GM12878 (cell line): ENCODE data around the gene DALRD3.

ENCODE experiments used
- POLR2A ChIP-seq: IDR thresholded peaks from 2 replicates; pipeline ENCODE4 v1.6.1; 2011; ENCODE audit warnings: low read depth, mild to moderate bottlenecking, low read length
- SMC3 ChIP-seq: IDR thresholded peaks from 2 replicates; pipeline ENCODE4 v1.6.1; 2011; ENCODE audit warnings: low read length, improper control_type of control experiment, borderline replicate concordance
- TF ChIP-seq, protein P1 (sequence below), 3 experiments: IDR thresholded peaks in 2 of 3; conservative IDR thresholded peaks in 1 of 3; 2 replicates each; pipeline ENCODE4 v1.5.1; 2011; ENCODE audit warnings: low read depth in 3 of 3, low read length in 3 of 3, mild to moderate bottlenecking in 3 of 3, control low read depth in 2 of 3, moderate library complexity in 2 of 3, inconsistent platforms in 1 of 3, mixed read lengths in 1 of 3; ENCODE audit not compliant: control insufficient read depth in 2 of 3, insufficient read depth in 1 of 3; ENCODE audit errors: extremely low read depth in 1 of 3

DNA sequence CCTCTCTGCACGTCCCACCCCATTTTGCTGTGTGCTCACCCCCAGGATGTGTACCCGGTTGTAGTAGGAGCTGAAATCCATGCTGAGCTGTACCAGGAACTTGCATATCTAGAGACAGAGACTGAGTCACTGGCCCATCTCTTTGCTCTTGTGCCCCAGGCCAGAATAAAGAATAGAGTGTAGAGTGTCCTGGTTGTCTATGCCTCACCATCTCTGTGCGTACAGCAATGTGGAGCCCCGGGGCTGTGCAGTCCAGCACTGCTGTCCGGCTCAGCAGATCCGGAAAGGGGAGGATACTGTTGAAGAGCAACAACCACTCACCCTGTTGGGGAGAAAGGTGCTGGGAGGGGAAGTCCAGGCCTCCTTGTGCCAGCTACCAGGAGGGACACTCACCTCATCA lies 2.6 kb downstream of the DALRD3 start:
- TF ChIP-seq, protein P1, sequence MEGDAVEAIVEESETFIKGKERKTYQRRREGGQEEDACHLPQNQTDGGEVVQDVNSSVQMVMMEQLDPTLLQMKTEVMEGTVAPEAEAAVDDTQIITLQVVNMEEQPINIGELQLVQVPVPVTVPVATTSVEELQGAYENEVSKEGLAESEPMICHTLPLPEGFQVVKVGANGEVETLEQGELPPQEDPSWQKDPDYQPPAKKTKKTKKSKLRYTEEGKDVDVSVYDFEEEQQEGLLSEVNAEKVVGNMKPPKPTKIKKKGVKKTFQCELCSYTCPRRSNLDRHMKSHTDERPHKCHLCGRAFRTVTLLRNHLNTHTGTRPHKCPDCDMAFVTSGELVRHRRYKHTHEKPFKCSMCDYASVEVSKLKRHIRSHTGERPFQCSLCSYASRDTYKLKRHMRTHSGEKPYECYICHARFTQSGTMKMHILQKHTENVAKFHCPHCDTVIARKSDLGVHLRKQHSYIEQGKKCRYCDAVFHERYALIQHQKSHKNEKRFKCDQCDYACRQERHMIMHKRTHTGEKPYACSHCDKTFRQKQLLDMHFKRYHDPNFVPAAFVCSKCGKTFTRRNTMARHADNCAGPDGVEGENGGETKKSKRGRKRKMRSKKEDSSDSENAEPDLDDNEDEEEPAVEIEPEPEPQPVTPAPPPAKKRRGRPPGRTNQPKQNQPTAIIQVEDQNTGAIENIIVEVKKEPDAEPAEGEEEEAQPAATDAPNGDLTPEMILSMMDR (IDR thresholded peaks at IDR 0.05 in 2 of 3, conservative IDR thresholded peaks at IDR 0.05 in 1 of 3; ENCODE audit: control insufficient read depth in 2 of 3, extremely low read depth in 1 of 3, insufficient read depth in 1 of 3, low read depth in 3 of 3, low read length in 3 of 3), result no peak
- no peak for TF ChIP-seq POLR2A
- TF ChIP-seq SMC3, result no peak
